HL-60 (cell line): Measurements from ENCODE around the gene ZNF185.

Source experiments
- GABPA ChIP-seq: IDR thresholded peaks from 2 replicates; pipeline ENCODE4 v1.6.1; 2012; ENCODE audit warnings: low read depth
- POLR2AphosphoS5 ChIP-seq: IDR thresholded peaks from 2 replicates; pipeline ENCODE4 v1.6.1; 2012; ENCODE audit warnings: low read depth
- SPI1 ChIP-seq: IDR thresholded peaks from 2 replicates; pipeline ENCODE4 v1.6.1; 2012; ENCODE audit warnings: low read depth, mild to moderate bottlenecking, borderline replicate concordance
- TF ChIP-seq, protein P1 (sequence below): IDR thresholded peaks from one replicate; pipeline ENCODE4 v1.5.1; 2011; ENCODE audit warnings: low read length, control low read depth, inconsistent platforms; ENCODE audit not compliant: insufficient read depth
- TF ChIP-seq, protein P2 (sequence below): IDR thresholded peaks from 2 replicates; pipeline ENCODE4 v1.6.1; 2012; ENCODE audit warnings: low read depth; ENCODE audit not compliant: insufficient replicate concordance

DNA sequence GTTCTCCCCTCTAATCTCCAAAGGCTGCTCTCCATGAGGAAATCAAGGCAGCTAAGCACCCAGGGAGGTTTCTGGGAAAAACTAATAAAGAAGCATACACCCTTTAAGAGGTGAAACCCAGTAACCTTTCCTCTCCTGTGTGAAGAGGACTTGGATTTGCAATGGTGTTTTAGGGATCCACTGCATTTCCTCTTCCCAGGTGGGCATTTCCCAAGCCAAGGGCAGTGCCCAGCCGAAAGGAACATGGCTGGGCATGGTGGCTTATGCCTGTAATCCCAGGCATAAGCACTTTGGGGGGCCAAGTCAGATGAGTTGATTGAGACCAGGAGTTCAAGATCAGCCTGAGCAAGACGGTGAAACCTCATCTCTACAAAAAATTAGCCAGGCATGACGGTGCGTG, 5.4 kb upstream of the ZNF185 start:
- TF ChIP-seq, protein P1, sequence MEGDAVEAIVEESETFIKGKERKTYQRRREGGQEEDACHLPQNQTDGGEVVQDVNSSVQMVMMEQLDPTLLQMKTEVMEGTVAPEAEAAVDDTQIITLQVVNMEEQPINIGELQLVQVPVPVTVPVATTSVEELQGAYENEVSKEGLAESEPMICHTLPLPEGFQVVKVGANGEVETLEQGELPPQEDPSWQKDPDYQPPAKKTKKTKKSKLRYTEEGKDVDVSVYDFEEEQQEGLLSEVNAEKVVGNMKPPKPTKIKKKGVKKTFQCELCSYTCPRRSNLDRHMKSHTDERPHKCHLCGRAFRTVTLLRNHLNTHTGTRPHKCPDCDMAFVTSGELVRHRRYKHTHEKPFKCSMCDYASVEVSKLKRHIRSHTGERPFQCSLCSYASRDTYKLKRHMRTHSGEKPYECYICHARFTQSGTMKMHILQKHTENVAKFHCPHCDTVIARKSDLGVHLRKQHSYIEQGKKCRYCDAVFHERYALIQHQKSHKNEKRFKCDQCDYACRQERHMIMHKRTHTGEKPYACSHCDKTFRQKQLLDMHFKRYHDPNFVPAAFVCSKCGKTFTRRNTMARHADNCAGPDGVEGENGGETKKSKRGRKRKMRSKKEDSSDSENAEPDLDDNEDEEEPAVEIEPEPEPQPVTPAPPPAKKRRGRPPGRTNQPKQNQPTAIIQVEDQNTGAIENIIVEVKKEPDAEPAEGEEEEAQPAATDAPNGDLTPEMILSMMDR, result no peak
- TF ChIP-seq, protein P2, sequence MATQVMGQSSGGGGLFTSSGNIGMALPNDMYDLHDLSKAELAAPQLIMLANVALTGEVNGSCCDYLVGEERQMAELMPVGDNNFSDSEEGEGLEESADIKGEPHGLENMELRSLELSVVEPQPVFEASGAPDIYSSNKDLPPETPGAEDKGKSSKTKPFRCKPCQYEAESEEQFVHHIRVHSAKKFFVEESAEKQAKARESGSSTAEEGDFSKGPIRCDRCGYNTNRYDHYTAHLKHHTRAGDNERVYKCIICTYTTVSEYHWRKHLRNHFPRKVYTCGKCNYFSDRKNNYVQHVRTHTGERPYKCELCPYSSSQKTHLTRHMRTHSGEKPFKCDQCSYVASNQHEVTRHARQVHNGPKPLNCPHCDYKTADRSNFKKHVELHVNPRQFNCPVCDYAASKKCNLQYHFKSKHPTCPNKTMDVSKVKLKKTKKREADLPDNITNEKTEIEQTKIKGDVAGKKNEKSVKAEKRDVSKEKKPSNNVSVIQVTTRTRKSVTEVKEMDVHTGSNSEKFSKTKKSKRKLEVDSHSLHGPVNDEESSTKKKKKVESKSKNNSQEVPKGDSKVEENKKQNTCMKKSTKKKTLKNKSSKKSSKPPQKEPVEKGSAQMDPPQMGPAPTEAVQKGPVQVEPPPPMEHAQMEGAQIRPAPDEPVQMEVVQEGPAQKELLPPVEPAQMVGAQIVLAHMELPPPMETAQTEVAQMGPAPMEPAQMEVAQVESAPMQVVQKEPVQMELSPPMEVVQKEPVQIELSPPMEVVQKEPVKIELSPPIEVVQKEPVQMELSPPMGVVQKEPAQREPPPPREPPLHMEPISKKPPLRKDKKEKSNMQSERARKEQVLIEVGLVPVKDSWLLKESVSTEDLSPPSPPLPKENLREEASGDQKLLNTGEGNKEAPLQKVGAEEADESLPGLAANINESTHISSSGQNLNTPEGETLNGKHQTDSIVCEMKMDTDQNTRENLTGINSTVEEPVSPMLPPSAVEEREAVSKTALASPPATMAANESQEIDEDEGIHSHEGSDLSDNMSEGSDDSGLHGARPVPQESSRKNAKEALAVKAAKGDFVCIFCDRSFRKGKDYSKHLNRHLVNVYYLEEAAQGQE, result no peak
- TF ChIP-seq POLR2AphosphoS5 (no peak), SPI1 (no peak), GABPA (no peak)
